ENCODE data around the gene AKR1C2.
"Not testable (repeated sequence)": the region's sequence is repeated elsewhere in the genome, so short reads cannot be mapped to it uniquely, and the experiment has no call there.

The AKR1C2 gene

DNA sequence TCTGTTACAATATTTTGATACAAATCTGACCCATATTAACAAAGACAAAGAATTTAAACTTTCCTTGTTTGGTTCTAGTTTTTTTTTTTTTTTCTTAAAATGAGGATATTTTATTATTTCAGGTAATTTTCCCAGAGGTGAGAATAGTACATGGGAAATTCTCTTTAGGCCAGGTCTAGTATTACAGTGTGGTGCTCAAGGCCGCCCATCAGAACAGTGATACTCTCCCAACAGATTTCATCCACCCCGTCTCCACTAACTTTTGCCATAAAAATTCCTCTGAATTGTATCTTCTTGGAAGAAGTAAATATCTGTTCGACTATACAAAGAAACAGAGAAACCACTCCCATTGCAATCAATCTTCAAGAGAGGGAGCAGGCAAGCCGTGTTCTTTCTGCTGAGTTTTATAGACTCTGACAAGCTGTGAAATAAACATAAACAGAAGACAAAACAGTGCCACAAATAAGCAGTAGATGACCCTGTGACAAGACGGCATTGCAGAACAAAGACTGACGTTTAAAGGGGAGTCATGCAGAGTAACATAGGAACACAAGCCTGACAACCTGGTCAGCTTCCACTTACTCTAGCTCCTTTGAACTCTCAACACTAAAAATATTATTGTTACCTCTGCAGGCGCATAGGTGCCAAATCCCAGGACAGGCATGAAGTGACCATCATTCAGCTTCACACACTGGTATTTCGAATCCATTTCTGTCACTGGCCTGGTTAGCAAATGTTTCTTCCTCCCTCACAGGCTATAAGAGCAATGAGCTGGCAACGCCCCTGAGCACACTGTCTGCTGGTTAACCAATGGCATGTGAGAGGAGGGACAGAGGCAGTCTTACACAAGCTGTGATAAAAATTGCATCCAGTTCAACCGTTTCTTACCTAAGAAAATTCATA lies at the start of gene AKR1C2:
Gene AKR1C2, minus strand, starts transcription at position 731 of the 903 bp plus-strand sequence. Its CDS starts 22 bp downstream, at position 709.
- not testable (repeated sequence) for DNase-seq

- not testable (repeated sequence) for DNase-seq
These were observed 49.4 kb upstream of the AKR1C2 start for GRCh38 chr10:5052951-5053500.

DNA sequence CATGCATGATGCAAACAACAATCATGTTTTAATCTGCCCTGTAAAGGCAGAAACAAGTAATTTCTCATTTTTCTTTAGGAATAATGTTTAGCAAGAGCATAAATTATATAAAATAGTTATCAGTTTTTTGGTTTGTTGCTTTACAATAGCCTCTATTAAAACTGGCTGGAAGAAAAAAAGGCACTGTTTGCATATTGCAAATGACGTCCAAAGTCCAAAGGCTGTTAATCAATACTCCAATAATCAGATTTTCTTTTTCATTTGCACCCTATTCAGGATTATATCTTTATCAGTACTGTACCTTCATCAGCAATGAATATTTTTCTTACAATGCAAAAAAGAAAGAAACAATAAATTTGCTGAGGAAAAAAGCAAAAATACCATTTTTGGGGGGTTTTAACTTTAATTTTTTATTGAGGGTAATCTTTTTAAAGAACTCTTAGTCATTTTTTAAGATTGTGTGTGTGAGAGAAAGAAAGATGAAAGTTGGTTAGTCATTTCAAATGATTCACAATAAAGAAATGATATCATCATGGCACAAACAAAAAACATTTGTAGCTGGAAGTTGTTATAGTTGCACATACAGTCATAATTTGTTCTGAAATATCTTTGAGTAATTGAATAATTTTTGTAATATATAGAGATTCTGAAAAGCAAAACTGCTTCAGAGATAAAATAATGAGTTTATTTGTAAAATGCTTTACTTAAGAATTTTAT lies 44.4 kb upstream of the AKR1C2 start:
- DNase-seq, result no peak

DNA sequence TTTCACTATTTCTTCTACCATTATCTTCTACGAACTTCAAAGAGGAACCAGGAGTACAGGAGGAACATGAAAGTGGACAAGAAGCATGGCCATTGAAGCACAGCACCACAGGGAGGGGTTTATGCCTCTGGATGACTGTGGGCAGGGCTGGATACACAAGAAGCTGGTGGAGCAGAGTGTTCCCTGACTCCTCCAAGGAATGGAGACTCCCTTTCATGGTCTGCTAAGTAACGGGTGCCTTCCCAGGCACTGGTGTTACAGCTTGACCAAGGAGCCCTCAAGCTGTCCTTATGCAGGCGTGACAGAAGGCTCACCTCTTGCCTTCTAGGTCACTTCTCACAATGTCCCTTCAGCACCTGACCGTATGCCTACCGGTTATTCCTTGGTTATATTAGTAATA lies 43.4 kb upstream of the AKR1C2 start:
- not testable (repeated sequence) for DNase-seq

GRCh38 chr10:5046410-5046809 lies 42.8 kb upstream of the AKR1C2 start:
- DNase-seq, result no peak

DNA sequence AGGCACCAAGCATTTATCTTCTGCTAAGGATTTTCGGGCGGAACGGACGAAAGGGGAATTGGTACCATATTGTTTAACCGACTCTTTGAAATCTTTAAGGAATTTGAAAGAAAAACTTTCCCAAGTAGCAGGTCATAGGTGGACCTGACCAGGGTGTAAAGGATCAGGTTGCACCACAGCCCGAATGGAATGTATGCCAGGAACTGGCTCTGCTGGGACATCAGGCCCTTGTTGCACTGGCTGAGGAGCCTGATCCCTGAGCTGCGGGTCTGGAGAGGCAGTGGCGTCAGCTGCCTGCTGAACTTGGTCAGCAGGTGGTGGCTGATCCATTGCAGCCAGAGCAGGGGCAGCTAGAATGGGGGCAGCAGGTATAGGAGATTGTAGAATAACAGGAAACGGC lies 41.4 kb upstream of the AKR1C2 start:
- DNase-seq, result no peak

DNA sequence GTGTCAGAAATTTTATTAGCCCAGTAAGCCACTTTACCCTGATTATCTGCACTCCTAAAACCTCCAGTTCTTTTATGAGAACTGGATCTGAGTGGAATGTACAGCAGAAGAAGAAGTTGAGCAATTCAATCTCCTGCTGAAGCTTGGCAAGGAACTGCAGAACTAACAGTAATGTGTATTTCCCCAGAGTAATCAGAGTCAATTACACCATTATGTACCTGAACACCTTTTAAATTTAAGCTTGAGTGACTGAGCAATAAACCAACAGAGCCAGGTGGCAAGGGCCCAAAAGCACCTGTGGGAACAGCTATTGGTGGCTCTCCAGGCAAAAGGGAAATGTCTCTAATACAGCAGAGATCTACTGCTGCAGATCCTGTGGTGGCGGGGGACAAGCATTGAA lies 40.1 kb upstream of the AKR1C2 start:
- DNase-seq, result peak; percentile 91

- no peak for DNase-seq
These were observed 39.3 kb upstream of the AKR1C2 start for GRCh38 chr10:5042922-5043321.

DNA sequence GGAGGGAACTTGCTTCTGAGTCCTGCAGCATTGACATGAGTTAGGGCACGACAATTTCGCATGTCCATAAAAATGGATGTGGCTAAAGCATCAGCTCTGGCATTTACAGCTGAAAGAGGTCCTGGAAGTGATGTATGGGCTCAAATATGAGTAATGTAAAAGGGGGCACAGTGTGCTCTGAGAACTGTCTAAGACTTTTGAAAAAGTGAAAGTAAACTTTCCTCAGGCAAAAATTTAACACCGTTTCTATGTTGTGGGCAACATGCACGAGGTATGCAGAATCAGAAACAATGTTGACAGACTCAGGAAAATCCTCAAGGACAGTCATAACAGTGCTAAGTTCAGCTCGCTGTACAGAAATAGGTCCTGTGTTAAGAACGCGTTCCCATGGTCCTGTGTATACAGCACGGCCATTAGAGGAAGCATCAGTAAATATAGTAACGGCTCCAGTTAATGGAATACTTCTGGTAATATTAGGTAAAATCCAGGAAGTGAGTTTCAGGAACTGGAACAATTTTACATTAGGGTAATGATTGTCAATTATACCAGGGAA lies 37.9 kb upstream of the AKR1C2 start:
- DNase-seq, result no peak

DNA sequence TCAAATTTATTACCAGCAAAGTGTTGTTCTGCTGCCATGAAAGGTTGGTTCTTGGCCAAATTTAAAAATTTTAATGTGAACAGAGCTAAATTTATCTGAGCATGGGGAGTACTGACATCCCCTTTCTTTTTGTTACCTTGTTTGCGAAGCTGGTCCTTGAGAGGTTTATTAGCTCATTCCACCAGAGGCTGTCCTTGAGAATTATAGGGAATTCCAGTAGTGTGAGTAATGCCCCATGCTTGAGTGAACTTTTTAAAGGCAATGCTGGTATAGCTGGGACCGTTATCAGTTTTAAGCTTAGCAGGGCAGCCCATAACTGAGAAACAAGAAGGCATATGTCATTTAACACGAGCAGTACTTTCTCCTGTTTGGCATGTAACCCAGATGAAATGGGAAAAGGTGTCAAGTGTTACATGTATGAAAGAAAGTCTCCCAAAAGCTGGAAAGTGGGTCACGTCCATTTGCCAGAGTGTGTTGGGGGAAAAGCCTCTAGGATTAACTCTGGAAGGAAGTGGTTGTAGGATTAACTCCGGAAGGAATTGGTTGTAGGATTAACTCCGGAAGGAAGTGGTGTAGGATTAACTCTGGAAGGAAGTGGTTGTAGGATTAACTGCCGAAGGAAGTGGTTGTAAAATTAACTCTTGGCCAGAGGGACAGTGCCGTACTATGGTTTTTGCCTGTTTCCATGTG lies 37.3 kb upstream of the AKR1C2 start:
- no peak for DNase-seq

GRCh38 chr10:5040010-5040673 lies 36.5 kb upstream of the AKR1C2 start:
- no peak for DNase-seq

DNA sequence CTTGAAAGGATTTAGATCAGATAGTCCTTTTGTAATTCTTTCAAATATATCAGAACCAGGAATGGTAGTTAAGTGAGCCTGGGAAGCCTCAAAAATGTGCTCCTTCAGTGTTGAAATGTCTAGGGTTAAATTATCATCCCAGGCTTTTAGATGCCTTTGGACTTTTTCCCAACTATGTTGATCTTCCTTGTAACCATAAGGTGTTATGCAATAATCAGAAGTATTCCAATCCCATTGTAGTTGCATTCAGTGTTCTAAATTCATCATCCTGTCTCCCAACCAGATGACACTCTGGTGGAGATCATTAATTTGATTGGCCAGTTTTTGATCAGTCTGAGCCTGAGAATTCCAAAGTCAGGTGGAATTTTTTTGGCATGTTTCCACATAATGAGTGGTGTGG lies 35.1 kb upstream of the AKR1C2 start:
- no peak for DNase-seq

DNA sequence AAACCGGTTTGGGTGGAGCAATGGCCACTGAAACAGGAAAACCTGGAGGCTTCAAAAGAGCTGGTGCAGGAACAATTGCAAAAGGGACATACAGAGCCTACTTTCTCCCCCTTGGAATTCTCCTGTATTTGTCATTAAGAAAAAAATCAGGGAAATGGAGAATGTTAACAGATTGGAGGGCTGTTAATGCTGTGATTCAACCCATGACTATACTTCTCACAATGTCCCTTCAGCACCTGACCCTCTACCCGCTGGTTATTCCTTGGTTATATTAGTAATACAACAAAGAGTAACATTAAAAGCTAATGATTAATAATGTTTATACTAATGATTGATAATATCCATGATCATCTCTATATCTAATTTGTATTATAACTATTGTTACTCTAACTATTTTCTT lies 34.4 kb upstream of the AKR1C2 start:
- DNase-seq, result no peak

- DNase-seq, result no peak
These were observed 32.9 kb upstream of the AKR1C2 start for GRCh38 chr10:5036511-5036910.

DNA sequence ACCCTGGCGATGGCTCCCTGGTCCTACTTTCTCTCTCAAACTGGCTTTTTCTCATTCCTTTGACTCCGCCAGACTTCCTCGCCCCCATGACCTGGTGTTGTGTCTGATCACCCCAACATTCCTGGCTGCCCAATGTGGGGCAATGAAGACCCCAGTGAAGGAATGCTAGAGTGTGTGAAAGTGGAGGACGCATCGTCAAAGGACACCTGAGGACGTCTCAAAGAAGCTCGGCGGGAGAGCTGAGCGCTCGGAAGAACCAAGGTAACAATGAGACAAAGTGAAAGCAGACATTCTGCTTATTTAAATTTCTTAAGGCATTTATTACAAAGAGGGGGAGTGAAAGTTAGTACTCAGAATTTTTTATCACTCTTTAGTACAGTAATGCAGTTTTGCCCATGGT lies 31.7 kb upstream of the AKR1C2 start:
- DNase-seq, result no peak

GRCh38 chr10:5034588-5034987 lies 30.9 kb upstream of the AKR1C2 start:
- no peak for DNase-seq

- no peak for DNase-seq
These were observed 29.6 kb upstream of the AKR1C2 start for GRCh38 chr10:5033061-5033778.

DNA sequence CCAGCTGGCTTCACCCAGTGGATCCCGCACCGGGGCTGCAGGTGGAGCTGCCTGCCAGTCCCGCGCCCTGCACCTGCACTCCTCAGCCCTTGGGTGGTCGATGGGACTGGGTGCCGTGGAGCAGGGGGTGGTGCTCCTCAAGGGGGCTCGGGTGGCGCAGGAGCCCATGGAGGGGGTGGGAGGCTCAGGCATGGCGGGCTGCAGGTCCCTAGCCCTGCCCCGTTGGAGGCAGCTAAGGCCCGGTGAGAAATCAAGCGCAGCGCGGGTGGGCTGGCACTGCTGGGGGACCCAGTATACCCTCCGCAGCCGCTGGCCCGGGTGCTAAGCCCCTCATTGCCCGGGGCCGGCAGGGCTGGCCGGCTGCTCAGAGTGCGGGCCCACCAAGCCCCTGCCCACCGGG lies 28.8 kb upstream of the AKR1C2 start:
- DNase-seq, result not testable (repeated sequence)

GRCh38 chr10:5031588-5031987 lies 27.9 kb upstream of the AKR1C2 start:
- DNase-seq, result not testable (repeated sequence)

DNA sequence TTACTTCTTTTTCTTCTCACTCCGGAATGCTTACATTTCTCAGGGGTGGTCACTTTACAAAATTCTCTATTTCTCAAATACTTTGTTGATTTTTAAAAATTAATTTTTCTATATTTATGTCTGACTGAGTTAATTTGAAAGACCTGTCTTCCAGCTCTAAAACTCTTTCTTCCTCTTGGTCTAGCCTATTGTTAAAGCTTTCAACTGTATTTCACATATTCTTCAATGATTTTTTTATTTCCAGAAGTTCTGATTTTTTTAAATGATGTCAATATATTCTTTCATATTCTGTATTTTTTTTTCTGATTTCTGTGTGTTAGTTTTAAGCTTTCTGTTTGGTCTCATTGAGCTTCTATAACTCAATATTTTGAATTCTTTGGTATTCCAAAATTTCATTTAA lies 27.3 kb upstream of the AKR1C2 start:
- no peak for DNase-seq

DNA sequence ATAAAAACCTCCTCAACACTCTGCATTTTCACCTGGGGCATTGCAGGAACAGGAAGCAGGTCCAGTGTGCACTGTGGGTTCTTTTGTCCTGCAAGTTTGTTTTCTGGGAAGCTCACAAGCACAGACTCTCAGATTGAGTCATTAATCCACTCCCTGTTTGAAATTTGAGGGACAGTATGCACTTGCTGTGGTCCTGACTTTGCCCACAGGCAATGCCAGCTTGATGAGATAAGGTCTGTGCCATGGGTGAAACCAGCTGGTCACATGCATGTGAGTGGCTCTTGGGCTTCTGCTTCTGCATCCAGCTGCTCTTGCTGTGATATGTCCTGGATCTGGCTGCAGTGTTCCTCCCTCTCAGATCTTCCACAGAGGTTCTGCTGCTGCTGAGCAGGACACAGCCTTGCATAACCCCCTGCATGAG lies 21.8 kb upstream of the AKR1C2 start:
- not testable (repeated sequence) for DNase-seq
